ENCODE data around the gene EGFR. TPM values are rescaled to one million over a fixed set of nuclear protein-coding genes. Genes with fewer than 3 reads are reported as not detected.

EGFR gene
- total RNA-seq, 1 donor from 2014 or later: 78.3 TPM

- Histone ChIP-seq H3K9me3 (no peaks in the 10 kb centered on the region), H3K27ac (no peak overlapping the region), H3K36me3 (no peaks in the 10 kb centered on the region), H3K27me3 (no peaks in the 10 kb centered on the region), H3K4me1 (no peaks in the 10 kb centered on the region), H3K4me3 (no peak overlapping the region)
- intact Hi-C loops (cut with DNase I): no loop called here
- DNase-seq (no peak), ATAC-seq (no peak)
- no peak for TF ChIP-seq CTCF (IDR thresholded peaks at IDR 0.05)
Measured at GRCh38 chr7:54989453-54990225, 29.2 kb upstream of the EGFR start.

GRCh38 chr7:54991341-54991740, 27.5 kb upstream of the EGFR start:
- DNase-seq: no peak
- intact Hi-C loops (cut with DNase I): no loop called here

GRCh38 chr7:54992871-54993475, 25.8 kb upstream of the EGFR start:
- H3K27me3 ChIP-seq: no peaks in the 10 kb centered on the region
- ATAC-seq (no peak), DNase-seq (no peak)
- H3K27ac ChIP-seq: no peak overlapping the region
- no peaks in the 10 kb centered on the region for H3K9me3 ChIP-seq
- H3K4me3 ChIP-seq: no peak overlapping the region
- H3K36me3 ChIP-seq: no peaks in the 10 kb centered on the region
- intact Hi-C loops (cut with DNase I): no loop called here
- no peak for TF ChIP-seq CTCF (IDR thresholded peaks at IDR 0.05)
- H3K4me1 ChIP-seq: no peaks in the 10 kb centered on the region

More at GRCh38 chr7:54991341-54991740, 27.5 kb upstream of the EGFR start:
- Histone ChIP-seq H3K9me3 (no peaks in the 10 kb centered on the region), H3K27me3 (no peaks in the 10 kb centered on the region), H3K36me3 (no peaks in the 10 kb centered on the region), H3K4me3 (no peak overlapping the region), H3K4me1 (no peaks in the 10 kb centered on the region), H3K27ac (no peak overlapping the region)
- ATAC-seq: no peak
- no peak for TF ChIP-seq CTCF (IDR thresholded peaks at IDR 0.05)

DNA sequence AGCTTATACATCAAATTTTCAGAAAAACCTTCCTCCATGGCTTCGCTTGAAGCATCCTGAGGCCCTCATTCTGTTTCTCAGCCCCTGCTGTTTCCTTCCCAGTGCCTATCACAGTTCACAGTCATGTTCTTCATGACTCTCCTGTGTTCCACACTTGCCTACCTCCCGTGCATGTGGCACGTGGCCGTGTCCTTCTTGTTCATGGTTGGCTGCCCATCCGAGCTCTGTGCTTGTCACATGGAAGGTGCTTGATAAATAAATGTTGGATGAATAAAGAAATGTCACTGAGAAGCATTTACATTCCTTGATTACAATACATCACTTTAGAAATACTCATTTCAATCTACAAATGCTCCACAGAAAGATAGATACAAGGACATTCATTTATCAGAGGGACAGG, 23.7 kb upstream of the EGFR start:
- Histone ChIP-seq H3K27me3 (no peaks in the 10 kb centered on the region), H3K4me3 (no peak overlapping the region), H3K9me3 (no peaks in the 10 kb centered on the region), H3K27ac (no peak overlapping the region), H3K4me1 (no peaks in the 10 kb centered on the region), H3K36me3 (no peaks in the 10 kb centered on the region)
- ATAC-seq (no peak), DNase-seq (no peak)
- TF ChIP-seq CTCF (IDR thresholded peaks at IDR 0.05): no peak
- intact Hi-C loops (cut with DNase I): no loop called here

GRCh38 chr7:54995610-54996363, 23.0 kb upstream of the EGFR start:
- Histone ChIP-seq H3K36me3 (no peaks in the 10 kb centered on the region), H3K9me3 (no peaks in the 10 kb centered on the region), H3K4me3 (no peak overlapping the region), H3K4me1 (no peaks in the 10 kb centered on the region), H3K27me3 (no peaks in the 10 kb centered on the region), H3K27ac (no peak overlapping the region)
- ATAC-seq (no peak), DNase-seq (no peak)
- intact Hi-C loops (cut with DNase I): no loop called here
- TF ChIP-seq CTCF (IDR thresholded peaks at IDR 0.05): no peak
